ENCODE data around the gene OR8U1.
"Not testable (repeated sequence)": the region's sequence is repeated elsewhere in the genome, so short reads cannot be mapped to it uniquely, and the experiment has no call there.

Gene OR8U1

DNA sequence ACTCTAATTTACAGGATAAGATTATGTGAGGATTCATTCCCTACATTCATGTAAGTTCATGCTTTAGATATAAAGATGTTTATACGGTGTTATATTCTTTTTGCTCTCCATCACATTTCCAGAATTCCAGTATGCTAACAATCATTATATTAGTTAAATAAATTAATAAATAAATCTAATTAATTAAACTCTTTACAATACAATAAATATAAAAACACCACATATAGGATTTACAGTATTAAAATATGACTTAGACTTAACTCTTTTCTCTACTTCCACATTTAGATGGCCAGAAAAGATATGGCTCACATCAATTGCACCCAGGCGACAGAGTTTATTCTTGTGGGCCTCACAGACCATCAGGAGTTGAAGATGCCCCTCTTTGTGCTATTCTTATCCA, at the start of gene OR8U1:
OR8U1 (plus strand) TSS at position 301 of the 400 bp plus-strand sequence; CDS start at position 301, 0 bp downstream.
- DNase-seq: no peak

DNA sequence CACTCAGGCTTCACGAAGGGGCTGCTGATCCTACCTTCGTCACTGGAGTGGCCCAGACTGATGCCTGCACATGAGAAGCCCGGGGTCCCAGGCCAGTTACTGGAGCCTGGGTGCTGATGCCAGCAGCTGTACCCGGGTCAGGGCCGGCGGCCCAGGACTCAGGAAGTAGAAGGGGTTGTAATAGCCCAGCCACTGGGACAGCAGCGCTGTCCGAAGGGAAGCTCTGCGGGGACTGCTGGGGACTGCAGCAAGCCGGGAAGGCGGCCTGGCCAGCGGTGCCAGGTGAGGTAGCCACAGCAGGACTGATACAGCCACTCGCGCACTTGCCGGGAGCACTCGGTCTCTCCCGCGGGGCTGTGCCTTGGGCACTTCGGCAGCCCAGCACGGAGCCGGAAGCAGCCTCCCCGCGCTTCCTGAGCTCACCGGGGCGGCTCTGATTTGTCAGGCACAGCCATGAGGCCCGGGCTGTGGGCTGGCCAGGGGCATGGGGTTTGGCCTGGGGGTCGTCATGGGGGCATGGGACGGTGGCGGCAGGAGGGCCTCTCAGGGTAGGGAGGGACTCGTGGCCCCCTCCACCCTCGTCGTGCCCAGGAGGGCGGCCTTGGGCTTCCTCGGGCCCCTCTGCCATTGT, 43.4 kb upstream of the OR8U1 start:
- in situ Hi-C loops (cut with HindIII; ENCODE audit: low pct_ligation_motif_present, low pct_unique_long_range_greater_than_20kb, low sequenced_read_pairs): no loop called here
- no peak for DNase-seq

More for the DNA sequence above, at the start of gene OR8U1:
- in situ Hi-C loops (cut with HindIII; ENCODE audit: low pct_ligation_motif_present, low pct_unique_long_range_greater_than_20kb, low sequenced_read_pairs): no loop called here

DNA sequence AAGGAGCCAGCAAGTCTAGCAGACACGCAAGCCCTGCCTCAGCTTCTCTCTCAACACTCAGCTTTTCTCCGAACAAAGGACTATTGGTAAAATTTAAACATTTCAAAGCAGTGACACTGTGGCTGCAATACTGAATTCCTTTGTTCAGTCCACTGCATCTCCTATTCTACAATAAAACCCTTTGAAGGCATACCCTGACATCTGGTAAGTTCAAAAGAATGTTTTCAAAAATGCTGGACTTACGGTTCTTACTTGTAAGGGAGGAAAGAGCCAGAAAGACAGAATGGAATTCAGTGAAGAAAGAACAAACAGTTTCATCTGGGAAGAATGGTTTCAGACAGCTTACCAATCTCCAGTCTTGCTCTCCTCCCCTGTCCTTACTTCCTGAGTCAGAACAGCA, 42.3 kb upstream of the OR8U1 start:
- in situ Hi-C loops (cut with HindIII; ENCODE audit: low pct_ligation_motif_present, low pct_unique_long_range_greater_than_20kb, low sequenced_read_pairs): no loop called here
- DNase-seq: no peak

DNA sequence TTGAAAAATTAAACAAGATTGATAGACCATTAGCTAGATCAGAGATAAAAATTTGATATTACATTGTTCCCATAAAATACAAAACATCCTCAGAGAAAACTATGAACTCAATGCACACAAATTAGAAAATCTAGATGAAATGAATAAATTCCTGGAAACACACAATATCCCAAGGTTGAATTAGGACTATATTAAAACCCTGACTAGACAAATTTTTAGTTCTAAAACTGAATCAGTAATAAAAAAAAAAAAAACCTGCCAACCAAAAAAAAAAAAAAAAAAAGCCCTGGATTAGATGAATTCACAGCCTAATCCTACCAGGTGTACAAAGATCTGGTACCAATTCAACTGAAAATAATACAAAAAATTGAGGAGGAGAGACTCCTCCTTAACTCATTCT, 35.1 kb upstream of the OR8U1 start:
- in situ Hi-C loops (cut with HindIII; ENCODE audit: low pct_ligation_motif_present, low pct_unique_long_range_greater_than_20kb, low sequenced_read_pairs): no loop called here
- DNase-seq: no peak

DNA sequence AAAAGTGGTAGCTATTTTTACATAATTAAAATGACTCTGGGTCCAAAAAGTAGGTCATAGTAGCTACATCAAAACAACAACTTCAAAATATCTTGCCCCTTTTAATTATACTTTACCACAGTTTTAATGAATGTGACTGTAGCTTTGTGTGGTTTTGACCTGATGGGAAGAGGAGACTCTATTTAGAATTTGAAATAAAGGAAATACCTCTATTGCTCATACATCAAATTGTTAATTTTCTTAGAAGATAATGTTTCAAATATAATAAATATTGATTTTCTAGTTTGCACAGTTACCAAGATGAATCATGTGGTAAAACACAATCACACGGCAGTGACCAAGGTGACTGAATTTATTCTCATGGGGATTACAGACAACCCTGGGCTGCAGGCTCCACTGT, 29.7 kb upstream of the OR8U1 start, which contains the start of gene OR8K1:
OR8K1 (plus strand) TSS at position 301 of the 400 bp plus-strand sequence; CDS start at position 301, 0 bp downstream.
- DNase-seq: no peak

DNA sequence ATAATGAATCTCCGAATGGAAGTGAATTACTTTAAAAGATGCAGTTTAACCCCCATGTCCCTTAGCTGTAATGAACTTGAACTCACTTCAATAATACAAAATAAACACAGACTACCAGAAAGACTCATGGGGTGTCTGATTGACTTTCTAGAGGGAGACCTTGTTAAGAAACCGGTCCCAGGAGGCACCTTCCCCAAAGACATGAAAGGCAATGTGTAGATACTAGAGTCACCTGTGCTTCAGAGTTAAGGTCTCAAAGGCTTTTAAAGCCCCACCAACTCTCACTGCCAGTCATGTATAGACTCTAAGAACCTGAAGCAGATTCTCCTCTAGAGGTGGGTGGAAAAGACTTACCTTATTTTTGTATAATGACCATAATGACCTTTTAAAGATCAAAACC, 21.4 kb upstream of the OR8U1 start, which contains the start of gene OR8J1:
OR8J1 (plus strand) TSS at position 301 of the 400 bp plus-strand sequence. CDS start 5,956 bp downstream, outside the sequence.
- in situ Hi-C loops (cut with HindIII; ENCODE audit: low pct_ligation_motif_present, low pct_unique_long_range_greater_than_20kb, low sequenced_read_pairs): no loop called here
- no peak for DNase-seq

More for the DNA sequence above, 29.7 kb upstream of the OR8U1 start, which contains the start of gene OR8K1:
- in situ Hi-C loops (cut with HindIII; ENCODE audit: low pct_ligation_motif_present, low pct_unique_long_range_greater_than_20kb, low sequenced_read_pairs): no loop called here

DNA sequence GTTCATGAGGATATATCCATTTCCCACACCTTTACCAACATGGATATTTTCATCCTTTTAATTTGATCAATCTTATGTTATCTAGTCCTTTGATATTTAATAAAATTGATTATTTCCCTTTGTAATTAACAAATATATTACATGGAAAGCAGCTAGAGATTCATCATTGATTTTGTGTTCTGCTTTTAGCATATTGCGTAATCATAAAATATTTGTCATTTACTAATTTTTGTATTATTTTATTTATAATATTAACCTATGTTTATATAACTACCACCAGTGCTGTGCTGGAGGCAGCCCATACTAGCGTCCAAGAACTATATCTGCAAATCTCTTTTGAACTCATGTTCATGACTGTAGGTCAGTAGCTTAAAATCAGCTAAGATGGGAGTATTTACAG, 4.7 kb downstream of the OR8U1 start:
- in situ Hi-C loops (cut with HindIII; ENCODE audit: low pct_ligation_motif_present, low pct_unique_long_range_greater_than_20kb, low sequenced_read_pairs): no loop called here

DNA sequence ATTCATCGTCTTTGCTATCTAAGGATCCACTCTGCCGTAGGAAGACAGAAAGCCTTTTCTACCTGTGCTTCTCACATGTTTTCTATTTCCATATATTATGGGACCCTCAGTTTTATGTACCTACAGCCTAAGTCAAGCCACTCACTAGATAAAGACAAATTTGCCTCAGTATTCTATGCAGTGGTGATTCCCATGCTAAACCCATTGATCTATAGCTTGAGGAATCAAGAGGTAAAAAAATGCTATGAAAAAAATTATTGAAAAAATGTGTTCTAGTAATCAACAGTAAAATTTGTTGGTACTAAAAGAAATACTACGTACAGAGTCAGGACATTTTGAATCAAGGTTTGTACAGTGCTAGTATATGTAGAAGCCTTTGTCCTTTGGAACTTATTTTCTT, 19.0 kb downstream of the OR8U1 start:
- DNase-seq: no peak
- in situ Hi-C loops (cut with HindIII; ENCODE audit: low pct_ligation_motif_present, low pct_unique_long_range_greater_than_20kb, low sequenced_read_pairs): no loop called here

More for the DNA sequence above, 4.7 kb downstream of the OR8U1 start:
- no peak for DNase-seq

DNA sequence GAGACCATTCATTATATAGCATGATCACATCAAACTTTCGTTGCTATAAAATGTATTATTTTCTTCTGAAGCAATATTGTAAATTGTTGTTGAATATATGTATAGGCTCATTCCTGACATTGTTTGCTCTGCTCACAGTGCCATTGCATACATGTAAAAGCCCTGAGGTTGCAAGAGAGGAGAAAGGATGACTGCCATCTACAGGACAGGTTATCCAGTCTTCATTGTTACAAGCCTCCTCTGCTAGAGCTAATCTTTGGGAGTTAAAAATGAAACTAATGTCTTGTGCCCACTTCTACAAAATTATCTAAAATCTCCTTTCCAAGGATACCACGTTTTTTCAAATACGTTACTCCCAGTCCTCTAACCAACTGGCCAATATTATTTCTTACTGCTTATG, 20.6 kb downstream of the OR8U1 start:
- peak; percentile 1 for DNase-seq

DNA sequence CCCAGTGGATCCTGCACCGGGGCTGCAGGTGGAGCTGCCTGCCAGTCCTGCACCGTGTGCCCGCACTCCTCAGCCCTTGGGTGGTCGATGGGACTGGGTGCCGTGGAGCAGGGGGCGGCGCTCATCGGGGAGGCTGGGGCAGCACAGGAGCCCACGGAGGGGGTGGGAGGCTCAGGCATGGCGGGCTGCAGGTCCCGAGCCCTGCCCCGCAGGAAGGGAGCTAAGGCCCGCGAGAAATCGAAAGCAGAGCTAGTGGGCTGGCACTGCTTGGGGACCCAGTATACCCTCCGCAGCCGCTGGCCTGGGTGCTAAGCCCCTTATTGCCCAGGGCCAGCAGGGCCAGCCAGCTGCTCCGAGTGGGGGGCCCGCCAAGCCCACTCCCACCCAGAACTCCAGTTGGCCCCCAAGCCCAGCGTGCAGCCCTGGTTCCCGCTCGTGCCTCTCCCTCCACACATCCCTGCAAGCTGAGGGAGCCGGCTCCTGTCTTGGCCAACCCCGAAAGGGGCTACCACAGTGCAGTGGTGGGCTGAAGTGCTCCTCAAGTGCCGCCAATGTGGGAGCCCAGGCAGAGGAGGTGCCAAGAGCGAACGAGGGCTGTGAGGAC, 26.5 kb downstream of the OR8U1 start:
- in situ Hi-C loops (cut with HindIII; ENCODE audit: low pct_ligation_motif_present, low pct_unique_long_range_greater_than_20kb, low sequenced_read_pairs); DNase-seq: not testable (repeated sequence)

More for the DNA sequence above, 20.6 kb downstream of the OR8U1 start:
- in situ Hi-C loops (cut with HindIII; ENCODE audit: low pct_ligation_motif_present, low pct_unique_long_range_greater_than_20kb, low sequenced_read_pairs): no loop called here

DNA sequence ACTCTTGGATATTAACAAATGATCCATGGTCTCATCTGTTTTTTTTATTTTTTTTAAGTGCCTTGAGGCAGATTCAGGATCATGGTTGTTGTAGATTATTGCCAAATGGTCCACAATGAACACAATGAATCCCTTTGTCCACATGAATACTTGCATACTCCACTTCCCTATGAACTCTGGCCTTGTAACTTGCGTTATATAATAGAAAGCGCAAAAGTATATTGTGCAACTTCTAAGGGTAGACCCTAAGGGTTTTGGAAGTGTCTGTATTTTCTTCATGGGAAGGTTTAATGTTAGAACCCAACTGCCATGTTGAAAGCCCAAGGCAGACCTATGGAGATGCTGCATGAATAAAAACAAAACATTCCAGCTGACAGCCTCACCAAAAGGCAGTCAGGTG, 29.0 kb downstream of the OR8U1 start:
- no peak for DNase-seq
- in situ Hi-C loops (cut with HindIII; ENCODE audit: low pct_ligation_motif_present, low pct_unique_long_range_greater_than_20kb, low sequenced_read_pairs): no loop called here

DNA sequence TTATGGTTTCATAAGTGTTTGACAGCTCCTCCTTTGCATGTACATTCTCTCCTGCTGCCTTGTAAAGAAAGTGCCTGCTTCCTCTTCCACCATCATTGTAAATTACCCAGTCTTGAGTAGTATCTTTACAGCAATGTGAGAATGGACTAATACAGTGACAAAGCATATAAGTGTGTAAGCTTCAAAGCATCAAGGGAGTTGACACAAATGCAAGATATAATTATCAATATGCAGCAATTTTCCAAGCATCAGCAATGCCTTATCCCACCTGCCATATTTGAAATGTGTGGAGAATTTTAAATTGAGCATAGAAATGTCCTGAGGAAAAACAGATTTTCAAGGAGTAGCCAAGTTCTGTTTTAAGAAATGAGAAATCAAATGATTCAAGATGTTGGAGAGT, 35.4 kb downstream of the OR8U1 start:
- in situ Hi-C loops (cut with HindIII; ENCODE audit: low pct_ligation_motif_present, low pct_unique_long_range_greater_than_20kb, low sequenced_read_pairs): no loop called here
- no peak for DNase-seq

DNA sequence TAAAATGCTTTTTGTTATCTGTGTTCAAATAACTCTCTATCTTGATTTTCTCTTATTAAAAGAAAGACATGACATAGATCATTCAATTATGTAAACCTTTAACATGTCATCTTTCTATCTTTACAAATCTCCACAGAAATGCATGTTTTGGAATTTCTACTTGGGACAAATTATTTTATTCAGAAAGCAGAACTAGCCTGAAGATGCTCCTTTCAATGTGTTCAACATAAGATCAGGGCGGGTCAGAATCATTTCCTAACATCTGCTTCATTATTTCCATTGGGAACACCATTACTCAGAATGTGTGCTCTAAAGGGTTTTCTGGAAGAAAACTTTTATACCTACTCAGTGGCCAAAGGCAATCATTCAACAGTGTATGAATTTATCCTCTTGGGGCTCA, 37.0 kb downstream of the OR8U1 start, which contains the start of gene OR5AL1:
OR5AL1 (plus strand) TSS at position 301 of the 400 bp plus-strand sequence.
- in situ Hi-C loops (cut with HindIII; ENCODE audit: low pct_ligation_motif_present, low pct_unique_long_range_greater_than_20kb, low sequenced_read_pairs): no loop called here
- DNase-seq: no peak

Measured in ACHN (cell line).